Caco-2 (cell line): ENCODE data around the gene GALK2. TPM values are rescaled to one million over a fixed set of nuclear protein-coding genes. Genes with fewer than 3 reads are reported as not detected.

Source experiments
- BruUV-seq: library from RNA; stranded (reverse); fragments of 400-500 nt; replicated peaks from 2 replicates; lab custom pipeline; 2021; lab: Mats Ljungman, UMichigan
- CTCF ChIA-PET: fragments of 300-600 bp; sonication (Branson Sonifier 250); formaldehyde crosslinking; loops from one replicate; lab custom pipeline; 2022; ENCODE audit warnings: antibody characterized with exemption; lab: Charles Lee
- POLR2A ChIA-PET: fragments of 300-600 bp; sonication (Branson Sonifier 250); formaldehyde crosslinking; loops from one replicate; lab custom pipeline; 2022; ENCODE audit warnings: antibody characterized with exemption; lab: Charles Lee
- DNase-seq, 2 experiments: peaks; one replicate each; pipeline versions ENCODE4 v3.0.0 to v3.0.0-alpha.2; 2020 to 2022
- H3K27me3 ChIP-seq: replicated peaks from 2 replicates; pipeline ENCODE4 v1.6.0; 2011; ENCODE audit warnings: low read length; ENCODE audit not compliant: control insufficient read depth, insufficient read depth
- H3K36me3 ChIP-seq: 2 replicates; pipeline ENCODE4 v1.5.1; 2011; ENCODE audit warnings: low read length; ENCODE audit not compliant: control insufficient read depth, insufficient read depth
- H3K4me1 ChIP-seq: fragments of 250-450 bp; sonication (Bioruptor Pico); 2 replicates; pipeline ENCODE4 v1.5.1; 2020; ENCODE audit warnings: mild to moderate bottlenecking
- H3K4me3 ChIP-seq: 2 replicates; pipeline ENCODE4 v1.5.1; 2011; ENCODE audit warnings: low read depth, mild to moderate bottlenecking, control low read depth, low read length
- H3K9me3 ChIP-seq: fragments of 250-450 bp; sonication (Bioruptor Pico); 2 replicates; pipeline ENCODE4 v1.5.1; 2020; ENCODE audit warnings: mild to moderate bottlenecking, moderate library complexity
- H3K27ac Mint-ChIP-seq: one replicate; pipeline ENCODE4 v1.8.0; 2022; ENCODE audit warnings: mixed read lengths; ENCODE audit not compliant: unreplicated experiment
- H3K27me3 Mint-ChIP-seq: one replicate; pipeline ENCODE4 v1.8.0; 2022; ENCODE audit warnings: mixed read lengths; ENCODE audit not compliant: insufficient read depth, unreplicated experiment
- H3K36me3 Mint-ChIP-seq: one replicate; pipeline ENCODE4 v1.8.0; 2022; ENCODE audit warnings: mild to moderate bottlenecking, mixed read lengths; ENCODE audit not compliant: insufficient read depth, unreplicated experiment
- H3K4me1 Mint-ChIP-seq: one replicate; pipeline ENCODE4 v1.8.0; 2022; ENCODE audit warnings: low read depth, mixed read lengths; ENCODE audit not compliant: unreplicated experiment
- H3K4me3 Mint-ChIP-seq: one replicate; pipeline ENCODE4 v1.8.0; 2022; ENCODE audit warnings: mild to moderate bottlenecking, moderate library complexity, mixed read lengths; ENCODE audit not compliant: unreplicated experiment
- H3K9me3 Mint-ChIP-seq: one replicate; pipeline ENCODE4 v1.8.0; 2022; ENCODE audit warnings: mixed read lengths; ENCODE audit not compliant: unreplicated experiment
- CTCF ChIP-seq, 2 experiments: fragments of 200-600 bp in 1 of 2; IDR thresholded peaks; 1 replicate in 1 of 2; 2 replicates in 1 of 2; pipeline versions ENCODE4 v1.5.1 to v1.8.0; 2011 to 2022; ENCODE audit warnings: antibody characterized with exemption in 1 of 2, control low read depth in 1 of 2, inconsistent platforms in 1 of 2, low read depth in 1 of 2, low read length in 1 of 2, mild to moderate bottlenecking in 1 of 2, moderate library complexity in 1 of 2; ENCODE audit not compliant: insufficient read depth in 1 of 2, severe bottlenecking in 1 of 2, unreplicated experiment in 1 of 2
- intact Hi-C: fragments of 100-400 bp; cut with micrococcal nuclease; formaldehyde crosslinking; loops from one replicate; pipeline ENCODE4 v1.10.0; 2022; ENCODE audit not compliant: unreplicated experiment
- total RNA-seq: library from RNA; stranded (reverse); gene quantifications from 2 replicates; pipeline ENCODE4 v1.2.3, GENCODE V29; 2022

GALK2 gene
- total RNA-seq, 1 experiment from 2014 or later, result 25.5 TPM

GRCh38 chr15:49309889-49310288 lies 139.8 kb downstream of the GALK2 start:
- no peaks in the 10 kb centered on the region for H3K27me3 ChIP-seq
- Mint-ChIP-seq H3K4me1 (no peaks in the 10 kb centered on the region), H3K27me3 (no peaks in the 10 kb centered on the region), H3K9me3 (no peaks in the 10 kb centered on the region), H3K27ac (no peak overlapping the region), H3K36me3 (peaks cover 14% of the 10 kb centered on the region), H3K4me3 (no peak overlapping the region)
- H3K4me3 ChIP-seq, result no peak overlapping the region
- TF ChIP-seq CTCF (IDR thresholded peaks at IDR 0.05; ENCODE audit: insufficient read depth in 1 of 2, low read depth in 1 of 2, low read length in 1 of 2, severe bottlenecking in 1 of 2, unreplicated experiment in 1 of 2), result no peak
- no peak for DNase-seq
- CTCF ChIA-PET, result no interaction called here
- H3K4me1 ChIP-seq, result no peaks in the 10 kb centered on the region
- no peaks in the 10 kb centered on the region for H3K36me3 ChIP-seq
- BruUV-seq, result no TSS peak
- no peaks in the 10 kb centered on the region for H3K9me3 ChIP-seq
- intact Hi-C loops, result no loop called here
- POLR2A ChIA-PET, result no interaction called here

DNA sequence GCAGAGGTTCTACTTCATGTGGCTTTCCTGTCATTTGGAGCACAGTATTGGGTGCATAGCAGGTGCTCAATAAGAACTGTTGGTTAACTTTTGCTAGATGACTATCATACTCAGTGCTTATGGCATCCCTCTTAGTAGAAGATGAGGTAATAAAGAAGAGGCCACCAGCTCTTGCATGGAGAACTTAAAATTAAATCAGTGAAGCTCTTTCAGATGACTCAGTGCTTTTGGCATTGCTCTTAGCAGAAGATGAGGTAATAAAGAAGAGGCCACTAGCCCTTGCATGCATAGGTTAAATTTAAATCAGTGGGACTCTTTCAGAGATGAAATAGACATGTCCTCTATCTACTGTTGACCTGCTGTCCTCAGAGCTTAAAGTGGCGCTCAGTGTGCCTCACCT lies 143.6 kb downstream of the GALK2 start:
- no peak for TF ChIP-seq CTCF (IDR thresholded peaks at IDR 0.05; ENCODE audit: insufficient read depth in 1 of 2, low read depth in 1 of 2, low read length in 1 of 2, severe bottlenecking in 1 of 2, unreplicated experiment in 1 of 2)
- Histone ChIP-seq H3K4me3 (no peak overlapping the region), H3K9me3 (no peaks in the 10 kb centered on the region), H3K27me3 (no peaks in the 10 kb centered on the region), H3K4me1 (no peaks in the 10 kb centered on the region), H3K36me3 (no peaks in the 10 kb centered on the region)
- ChIA-PET CTCF (no interaction called here), POLR2A (no interaction called here)
- no peaks in the 10 kb centered on the region for H3K4me1 Mint-ChIP-seq
- no peak for DNase-seq
- H3K36me3 Mint-ChIP-seq, result peaks cover 5% of the 10 kb centered on the region
- H3K27ac Mint-ChIP-seq, result no peak overlapping the region
- no TSS peak for BruUV-seq
- H3K27me3 Mint-ChIP-seq, result no peaks in the 10 kb centered on the region
- H3K9me3 Mint-ChIP-seq, result no peaks in the 10 kb centered on the region
- intact Hi-C loops, result no loop called here
- H3K4me3 Mint-ChIP-seq, result no peak overlapping the region

- intact Hi-C loops, result no loop called here
- Mint-ChIP-seq H3K27me3 (no peaks in the 10 kb centered on the region), H3K4me1 (no peaks in the 10 kb centered on the region), H3K4me3 (no peak overlapping the region), H3K9me3 (no peaks in the 10 kb centered on the region), H3K36me3 (peaks cover 5% of the 10 kb centered on the region), H3K27ac (no peak overlapping the region)
- no peaks in the 10 kb centered on the region for H3K9me3 ChIP-seq
- no TSS peak for BruUV-seq
- DNase-seq, result no peak
- no peak for TF ChIP-seq CTCF (IDR thresholded peaks at IDR 0.05; ENCODE audit: insufficient read depth in 1 of 2, low read depth in 1 of 2, low read length in 1 of 2, severe bottlenecking in 1 of 2, unreplicated experiment in 1 of 2)
- CTCF ChIA-PET, result no interaction called here
- H3K27me3 ChIP-seq, result no peaks in the 10 kb centered on the region
- H3K36me3 ChIP-seq, result no peaks in the 10 kb centered on the region
- POLR2A ChIA-PET, result no interaction called here
- no peaks in the 10 kb centered on the region for H3K4me1 ChIP-seq
- no peak overlapping the region for H3K4me3 ChIP-seq
Observed at GRCh38 chr15:49314716-49315115, 144.7 kb downstream of the GALK2 start.
